CD4-positive, CD25-positive, alpha-beta regulatory T cell (primary cell): ENCODE data around the gene VIT. TPM values are rescaled to one million over a fixed set of nuclear protein-coding genes. Genes with fewer than 3 reads are reported as not detected.

Source experiments
- ATAC-seq, 2 donors: fragments of 150-1000 bp; cut with Tn5 transposase; one replicate each; pipeline ENCODE4 v1.10.0; 2021; ENCODE audit warnings: low read depth in 2 of 2, moderate number of reproducible peaks in 2 of 2, moderate library complexity in 1 of 2
- DNase-seq, 3 donors: peaks; one replicate each; pipeline versions ENCODE4 v3.0.0 to v3.0.0-alpha.2; 2012 to 2022; ENCODE audit warnings: mixed read lengths in 1 of 3
- H3K27ac ChIP-seq: one replicate; pipeline ENCODE4 v1.7.0; 2013; ENCODE audit warnings: mild to moderate bottlenecking, low read length; ENCODE audit not compliant: insufficient read depth, poor library complexity, severe bottlenecking
- H3K27me3 ChIP-seq: one replicate; pipeline ENCODE4 v1.7.0; 2013; ENCODE audit warnings: low read length; ENCODE audit not compliant: control insufficient read depth, insufficient read depth
- H3K36me3 ChIP-seq: one replicate; pipeline ENCODE4 v1.7.0; 2013; ENCODE audit warnings: mild to moderate bottlenecking, low read length, moderate library complexity; ENCODE audit not compliant: control insufficient read depth, insufficient read depth
- H3K4me1 ChIP-seq: 2 replicates; pipeline ENCODE4 v1.7.0; 2013; ENCODE audit warnings: mild to moderate bottlenecking, low read length; ENCODE audit not compliant: insufficient read depth, control insufficient read depth, poor library complexity, severe bottlenecking
- H3K4me3 ChIP-seq: one replicate; pipeline ENCODE4 v1.7.0; 2013; ENCODE audit warnings: low read depth, mild to moderate bottlenecking, low read length, moderate library complexity
- H3K9me3 ChIP-seq, 2 experiments: 1 replicate in 1 of 2; 2 replicates in 1 of 2; pipeline ENCODE4 v1.7.0; 2013; ENCODE audit warnings: low read length in 2 of 2, mild to moderate bottlenecking in 1 of 2, moderate library complexity in 1 of 2; ENCODE audit not compliant: control insufficient read depth in 2 of 2
- H3K27ac Mint-ChIP-seq, 3 donors: one replicate each; pipeline ENCODE4 v1.8.0; 2020 to 2022; ENCODE audit warnings: mild to moderate bottlenecking in 3 of 3, mixed read lengths in 3 of 3, moderate library complexity in 2 of 3
- H3K27me3 Mint-ChIP-seq: one replicate; pipeline ENCODE4 v1.8.0; 2022; ENCODE audit warnings: mild to moderate bottlenecking, mixed read lengths
- H3K36me3 Mint-ChIP-seq: one replicate; pipeline ENCODE4 v1.8.0; 2020; ENCODE audit warnings: mixed read lengths
- H3K4me1 Mint-ChIP-seq, 4 donors: one replicate each; pipeline ENCODE4 v1.8.0; 2020 to 2022; ENCODE audit warnings: mixed read lengths in 4 of 4, mild to moderate bottlenecking in 1 of 4
- H3K4me3 Mint-ChIP-seq, 4 donors: one replicate each; pipeline ENCODE4 v1.8.0; 2020 to 2022; ENCODE audit warnings: mild to moderate bottlenecking in 4 of 4, mixed read lengths in 4 of 4, moderate library complexity in 3 of 4
- H3K9me3 Mint-ChIP-seq, 7 donors: one replicate each; pipeline ENCODE4 v1.8.0; 2020 to 2022; ENCODE audit warnings: mixed read lengths in 7 of 7, mild to moderate bottlenecking in 3 of 7, moderate library complexity in 2 of 7
- polyA plus RNA-seq, 4 donors: library from polyadenylated mRNA; unstranded; fragments of 300-500 nt; fragmentation: Illumina TruSeq; gene quantifications; one replicate each; pipeline ENCODE4 v1.2.3, GENCODE V29; 2021
- total RNA-seq: library from RNA; stranded (reverse); gene quantifications from one replicate; pipeline ENCODE4 v1.2.3, GENCODE V29; 2022

Gene VIT
- total and polyA plus RNA-seq, 5 donors from 2014 or later = not detected

DNA sequence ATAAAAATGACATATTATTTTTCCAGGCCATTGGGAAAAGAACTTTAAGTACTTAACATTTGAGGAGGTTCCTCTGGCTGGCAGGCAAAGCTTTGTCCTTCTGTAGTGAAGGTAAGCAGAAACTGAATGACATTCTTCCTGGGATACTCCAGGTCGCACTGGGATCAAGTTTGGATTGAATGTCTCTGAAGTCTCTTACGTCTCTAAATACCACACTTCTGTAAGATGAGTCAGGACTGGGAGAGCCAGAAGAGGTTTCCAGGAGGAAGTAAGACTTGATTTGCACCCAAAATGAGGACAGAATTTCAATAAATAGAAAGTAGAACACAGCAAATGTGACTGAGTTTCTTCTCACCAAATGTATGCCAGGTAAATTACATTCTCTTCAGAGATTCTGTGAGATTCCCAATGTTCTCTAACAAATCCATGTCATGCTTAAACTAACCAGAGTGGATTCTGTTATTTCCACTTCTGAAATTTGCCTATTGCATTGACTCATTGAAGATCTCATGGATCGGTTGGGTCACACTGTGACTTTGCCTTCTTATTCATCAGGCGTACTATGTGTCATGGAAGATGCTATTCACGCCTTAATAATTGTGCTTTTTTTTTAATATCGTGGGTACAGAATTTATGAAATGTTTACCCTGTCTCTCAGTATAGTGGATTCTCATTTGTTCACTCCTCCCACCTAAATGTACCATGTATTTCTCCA is 25.5 kb upstream of the VIT start:
- H3K4me1 ChIP-seq = no peaks in the 10 kb centered on the region
- DNase-seq (no peak), ATAC-seq (no peak)
- Mint-ChIP-seq H3K27ac (no peak overlapping the region), H3K9me3 (no peaks in the 10 kb centered on the region), H3K27me3 (peaks cover 18% of the 10 kb centered on the region), H3K4me3 (no peak overlapping the region), H3K36me3 (no peaks in the 10 kb centered on the region), H3K4me1 (no peaks in the 10 kb centered on the region)
- peaks cover 4% of the 10 kb centered on the region for H3K27me3 ChIP-seq
- no peak overlapping the region for H3K27ac ChIP-seq
- H3K9me3 ChIP-seq = no peaks in the 10 kb centered on the region
- no peaks in the 10 kb centered on the region for H3K36me3 ChIP-seq
- no peak overlapping the region for H3K4me3 ChIP-seq

DNA sequence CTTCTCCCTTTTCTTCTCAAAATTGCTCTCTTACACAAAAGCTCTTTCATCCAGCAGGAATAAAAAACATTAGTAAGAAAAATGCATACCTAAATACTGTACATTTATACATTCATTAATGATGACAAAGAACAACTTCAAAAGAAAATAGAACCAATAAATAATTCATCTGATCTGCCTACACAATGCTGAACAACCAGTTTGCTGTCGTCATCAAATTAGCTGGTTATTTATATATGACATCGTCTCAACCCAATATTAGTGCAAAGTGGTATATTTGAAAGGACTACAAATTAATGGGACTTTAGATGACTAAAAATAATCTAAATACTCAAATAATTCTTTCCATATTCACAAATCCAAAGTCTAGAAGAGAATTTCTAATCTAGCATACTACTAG is 24.8 kb upstream of the VIT start:
- no peak overlapping the region for H3K4me3 Mint-ChIP-seq
- H3K4me1 ChIP-seq = no peaks in the 10 kb centered on the region
- H3K27ac Mint-ChIP-seq = no peak overlapping the region
- no peak overlapping the region for H3K27ac ChIP-seq
- no peak overlapping the region for H3K4me3 ChIP-seq
- no peaks in the 10 kb centered on the region for H3K4me1 Mint-ChIP-seq
- no peaks in the 10 kb centered on the region for H3K36me3 Mint-ChIP-seq
- H3K9me3 ChIP-seq = no peaks in the 10 kb centered on the region
- H3K27me3 ChIP-seq = peaks cover 4% of the 10 kb centered on the region
- H3K9me3 Mint-ChIP-seq = no peaks in the 10 kb centered on the region
- DNase-seq = no peak
- H3K27me3 Mint-ChIP-seq = peaks cover 22% of the 10 kb centered on the region
- H3K36me3 ChIP-seq = no peaks in the 10 kb centered on the region
- no peak for ATAC-seq

DNA sequence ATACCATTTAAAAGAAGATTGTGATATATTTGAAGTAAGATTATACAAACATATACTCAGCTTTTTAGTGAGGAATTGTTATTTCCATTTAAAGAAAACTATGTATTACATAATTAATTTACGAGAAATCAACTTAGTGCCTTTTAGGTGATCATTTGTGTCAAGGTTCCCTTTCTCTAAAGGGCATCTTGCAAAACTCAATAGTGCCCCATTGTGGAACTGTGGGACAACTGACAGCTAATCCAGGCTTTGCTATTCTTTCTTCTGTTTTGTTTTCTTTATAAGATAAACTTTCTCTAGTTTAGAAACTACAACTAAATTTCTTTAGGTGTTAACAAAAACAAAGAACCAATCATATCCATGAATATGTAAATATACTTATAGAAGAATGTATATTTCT is 24.3 kb upstream of the VIT start:
- Histone ChIP-seq H3K9me3 (no peaks in the 10 kb centered on the region), H3K27ac (no peak overlapping the region), H3K36me3 (no peaks in the 10 kb centered on the region), H3K4me3 (no peak overlapping the region), H3K4me1 (no peaks in the 10 kb centered on the region), H3K27me3 (peaks cover 4% of the 10 kb centered on the region)
- no peak overlapping the region for H3K4me3 Mint-ChIP-seq
- no peaks in the 10 kb centered on the region for H3K9me3 Mint-ChIP-seq
- H3K36me3 Mint-ChIP-seq = no peaks in the 10 kb centered on the region
- no peak overlapping the region for H3K27ac Mint-ChIP-seq
- peaks cover 0 to 4% (median under 1%) of the 10 kb centered on the region in 4 donors for H3K4me1 Mint-ChIP-seq
- DNase-seq (no peak), ATAC-seq (no peak)
- H3K27me3 Mint-ChIP-seq = peaks cover 23% of the 10 kb centered on the region

DNA sequence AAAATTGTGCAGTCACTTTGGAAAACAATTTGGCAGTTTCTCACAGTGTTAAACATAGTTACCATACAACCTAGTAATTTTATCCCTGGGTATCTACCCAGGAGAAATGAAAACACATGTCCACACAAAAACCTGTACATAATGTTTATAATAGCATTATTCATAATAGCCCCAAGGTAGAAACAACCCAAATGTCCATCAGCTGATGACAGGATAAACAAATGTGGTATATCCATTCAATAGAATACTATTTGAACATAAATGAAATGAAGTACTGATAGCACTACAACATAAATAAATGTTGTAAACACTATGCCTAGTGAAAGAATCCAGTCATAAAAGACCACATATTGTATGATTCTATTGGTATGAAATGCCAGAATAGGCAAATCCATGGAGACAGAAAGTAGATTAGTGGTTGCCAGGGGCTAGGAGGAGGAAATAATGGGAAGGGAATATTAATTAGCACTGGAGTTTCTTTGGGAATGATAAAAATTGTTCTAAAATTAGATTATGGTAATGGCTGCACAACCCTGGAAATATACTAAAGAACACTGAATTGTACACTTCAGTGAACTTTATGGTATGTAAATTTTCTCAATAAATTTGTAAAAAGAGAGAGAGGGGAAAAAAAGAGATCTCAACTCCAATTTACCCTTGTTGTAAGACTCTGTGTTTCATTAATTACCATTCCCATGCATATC is 20.8 kb upstream of the VIT start:
- no peaks in the 10 kb centered on the region for H3K36me3 ChIP-seq
- peaks cover 0 to 11% (median 5%) of the 10 kb centered on the region in 7 donors for H3K9me3 Mint-ChIP-seq
- H3K9me3 ChIP-seq = peaks cover 0 to 3% of the 10 kb centered on the region in 2 experiments
- ATAC-seq = no peak
- H3K4me3 Mint-ChIP-seq = no peak overlapping the region
- H3K27ac Mint-ChIP-seq = no peak overlapping the region
- H3K4me3 ChIP-seq = no peak overlapping the region
- H3K4me1 ChIP-seq = no peaks in the 10 kb centered on the region
- no peaks in the 10 kb centered on the region for H3K36me3 Mint-ChIP-seq
- H3K27me3 ChIP-seq = peaks cover 4% of the 10 kb centered on the region
- H3K4me1 Mint-ChIP-seq = peaks cover 0 to 4% (median 1%) of the 10 kb centered on the region in 4 donors
- H3K27ac ChIP-seq = no peak overlapping the region
- peaks cover 34% of the 10 kb centered on the region for H3K27me3 Mint-ChIP-seq
- DNase-seq = no peak

DNA sequence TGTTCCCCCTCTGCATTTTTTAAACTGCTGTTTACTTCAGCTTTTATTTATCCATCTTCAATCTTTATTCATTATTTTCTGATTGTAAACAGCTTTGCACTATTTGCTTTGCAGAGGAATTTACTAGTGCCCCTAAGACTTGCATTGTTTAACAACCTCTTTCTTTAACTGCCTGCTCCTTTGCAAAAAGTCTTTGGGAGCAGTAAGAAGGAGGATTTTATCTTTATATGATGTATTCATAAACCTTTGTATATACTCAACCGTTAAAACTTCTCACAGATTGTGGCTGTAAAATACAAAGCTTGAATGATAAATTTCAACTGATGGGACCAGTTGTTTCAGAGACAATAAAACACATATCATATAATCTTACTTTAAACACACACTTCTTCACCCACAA is 20.1 kb upstream of the VIT start:
- ATAC-seq (no peak), DNase-seq (no peak)
- peaks cover 0 to 3% of the 10 kb centered on the region in 2 experiments for H3K9me3 ChIP-seq
- no peaks in the 10 kb centered on the region for H3K4me1 ChIP-seq
- no peak overlapping the region for H3K4me3 ChIP-seq
- no peaks in the 10 kb centered on the region for H3K36me3 Mint-ChIP-seq
- H3K4me3 Mint-ChIP-seq = no peak overlapping the region
- H3K27me3 ChIP-seq = peaks cover 4% of the 10 kb centered on the region
- no peaks in the 10 kb centered on the region for H3K36me3 ChIP-seq
- H3K27ac Mint-ChIP-seq = no peak overlapping the region
- H3K27ac ChIP-seq = no peak overlapping the region
- H3K4me1 Mint-ChIP-seq = peaks cover 0 to 4% (median 1%) of the 10 kb centered on the region in 4 donors
- peaks cover 37% of the 10 kb centered on the region for H3K27me3 Mint-ChIP-seq
- H3K9me3 Mint-ChIP-seq = peaks cover 0 to 11% (median 5%) of the 10 kb centered on the region in 7 donors

DNA sequence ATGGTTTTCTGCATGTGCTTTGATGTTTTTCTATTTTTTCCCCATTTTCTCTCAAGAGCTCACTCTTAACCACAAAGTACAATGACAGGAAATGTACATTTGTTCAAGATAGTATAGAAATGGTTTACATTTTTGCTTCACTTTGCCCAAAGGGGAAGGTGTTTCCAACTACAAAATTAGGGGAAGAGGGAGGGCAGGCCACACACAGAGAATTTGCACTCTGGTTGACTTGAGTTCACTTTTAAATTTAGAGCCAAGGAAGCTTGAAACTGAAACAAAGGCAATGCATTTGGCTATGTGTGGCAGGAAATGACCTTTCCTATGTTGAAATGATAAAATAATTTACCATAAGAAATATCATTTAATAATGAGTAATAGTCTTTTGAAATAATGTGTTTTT is 19.1 kb upstream of the VIT start:
- H3K4me3 Mint-ChIP-seq = no peak overlapping the region
- Histone ChIP-seq H3K9me3 (peaks cover 0 to 3% of the 10 kb centered on the region in 2 experiments), H3K4me3 (no peak overlapping the region), H3K4me1 (no peaks in the 10 kb centered on the region), H3K27me3 (peaks cover 4% of the 10 kb centered on the region), H3K36me3 (no peaks in the 10 kb centered on the region), H3K27ac (no peak overlapping the region)
- peaks cover 0 to 11% (median 5%) of the 10 kb centered on the region in 7 donors for H3K9me3 Mint-ChIP-seq
- no peaks in the 10 kb centered on the region for H3K36me3 Mint-ChIP-seq
- DNase-seq (no peak), ATAC-seq (no peak)
- H3K27ac Mint-ChIP-seq = no peak overlapping the region
- peaks cover 33% of the 10 kb centered on the region for H3K27me3 Mint-ChIP-seq
- peaks cover 0 to 4% (median 1%) of the 10 kb centered on the region in 4 donors for H3K4me1 Mint-ChIP-seq

DNA sequence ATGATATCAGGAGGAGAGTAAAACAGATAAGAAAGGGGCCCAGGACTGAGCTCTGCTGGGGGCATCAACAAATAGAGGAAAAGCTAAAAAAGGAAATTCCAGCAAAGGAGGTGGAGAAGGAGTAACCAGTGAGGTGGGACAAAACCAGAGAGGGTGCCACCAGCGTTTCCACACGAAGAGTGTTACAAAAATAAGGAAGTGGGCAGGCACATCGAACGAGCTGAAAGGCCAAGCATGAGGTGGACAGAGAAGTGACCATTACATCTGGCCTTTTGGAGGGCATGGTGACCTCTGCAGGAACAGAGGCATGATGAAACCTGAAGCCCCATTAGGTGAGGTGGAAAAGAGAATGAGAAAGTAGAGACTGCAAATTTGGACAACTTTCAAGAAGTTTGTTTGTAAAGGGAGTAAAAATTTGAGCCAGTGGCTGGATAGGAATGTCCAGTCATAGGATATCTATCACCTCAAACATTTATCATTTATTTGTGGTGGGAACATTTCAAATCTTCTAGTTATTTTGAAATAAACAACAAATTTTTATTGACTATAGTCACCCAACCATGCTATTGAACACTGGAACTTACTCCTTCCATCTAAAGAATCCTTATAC is 18.4 kb upstream of the VIT start:
- ATAC-seq (no peak), DNase-seq (no peak)
- Histone ChIP-seq H3K4me3 (no peak overlapping the region), H3K4me1 (no peaks in the 10 kb centered on the region), H3K36me3 (no peaks in the 10 kb centered on the region), H3K27me3 (peaks cover under 1% of the 10 kb centered on the region), H3K9me3 (peaks cover 0 to 3% of the 10 kb centered on the region in 2 experiments), H3K27ac (no peak overlapping the region)
- Mint-ChIP-seq H3K9me3 (peaks cover 0 to 11% (median 6%) of the 10 kb centered on the region in 7 donors), H3K36me3 (no peaks in the 10 kb centered on the region), H3K4me1 (peaks cover 0 to 4% (median 1%) of the 10 kb centered on the region in 4 donors), H3K27me3 (peaks cover 33% of the 10 kb centered on the region), H3K27ac (no peak overlapping the region), H3K4me3 (no peak overlapping the region)
